DOHH2 (cell line): ENCODE results near the gene AKR1C3.

Source experiments
- H3F3A ChIP-seq: fragments of 200-600 bp; sonication (generic), shearing (Covaris generic); 2 replicates; pipeline ENCODE4 v1.6.0; 2016; ENCODE audit warnings: antibody characterized with exemption, mild to moderate bottlenecking; ENCODE audit not compliant: control insufficient read depth, insufficient read depth
- H3K27ac ChIP-seq: fragments of 200-600 bp; sonication (generic); 2 replicates; pipeline ENCODE4 v1.5.1; 2014; ENCODE audit warnings: low read depth, mild to moderate bottlenecking, low read length, moderate library complexity
- H3K27me3 ChIP-seq: fragments of 200-600 bp; sonication (generic); 2 replicates; pipeline ENCODE4 v1.6.1; 2014; ENCODE audit warnings: mild to moderate bottlenecking, low read length, mixed read lengths; ENCODE audit not compliant: control insufficient read depth
- H3K36me3 ChIP-seq: fragments of 200-600 bp; sonication (generic); 2 replicates; pipeline ENCODE4 v1.6.1; 2014; ENCODE audit warnings: mild to moderate bottlenecking, low read length, moderate library complexity, mixed read lengths; ENCODE audit not compliant: control insufficient read depth
- H3K4me1 ChIP-seq: fragments of 200-600 bp; sonication (generic); 2 replicates; pipeline ENCODE4 v1.6.1; 2014; ENCODE audit warnings: mild to moderate bottlenecking, low read length, mixed read lengths; ENCODE audit not compliant: control insufficient read depth
- H3K4me2 ChIP-seq: fragments of 200-600 bp; sonication (generic); 2 replicates; pipeline ENCODE4 v1.6.0; 2014; ENCODE audit warnings: mild to moderate bottlenecking, low read length, moderate library complexity
- H3K4me3 ChIP-seq: fragments of 200-600 bp; sonication (generic); 2 replicates; pipeline ENCODE4 v1.5.1; 2014; ENCODE audit warnings: mild to moderate bottlenecking, low read length, mixed read lengths
- H3K79me2 ChIP-seq: fragments of 200-600 bp; sonication (generic); 2 replicates; pipeline ENCODE4 v1.6.1; 2014; ENCODE audit warnings: mild to moderate bottlenecking, low read length, mixed read lengths; ENCODE audit not compliant: control insufficient read depth
- H3K9me2 ChIP-seq: fragments of 200-600 bp; sonication (generic); replicated peaks from 2 replicates; pipeline ENCODE4 v1.6.1; 2014; ENCODE audit warnings: mild to moderate bottlenecking, low read length, mixed read lengths; ENCODE audit not compliant: control insufficient read depth
- H3K9me3 ChIP-seq: fragments of 200-600 bp; sonication (generic); 2 replicates; pipeline ENCODE4 v1.6.1; 2014; ENCODE audit warnings: antibody characterized with exemption, low read length, mixed read lengths; ENCODE audit not compliant: control insufficient read depth, insufficient read depth
- H4K20me1 ChIP-seq: fragments of 200-600 bp; sonication (generic); 2 replicates; pipeline ENCODE4 v1.6.0; 2014; ENCODE audit warnings: low read depth, mild to moderate bottlenecking, antibody characterized with exemption, low read length, moderate library complexity; ENCODE audit not compliant: control insufficient read depth, insufficient read depth
- CTCF ChIP-seq: fragments of 200-600 bp; sonication (generic); IDR thresholded peaks from one replicate; pipeline ENCODE4 v1.5.1; 2014; ENCODE audit warnings: antibody characterized with exemption, mild to moderate bottlenecking, low read depth, low read length; ENCODE audit not compliant: poor library complexity, severe bottlenecking
- EZH2phosphoT487 ChIP-seq: fragments of 200-600 bp; sonication (generic); IDR thresholded peaks from 2 replicates; pipeline ENCODE4 v1.6.1; 2017; ENCODE audit warnings: borderline replicate concordance, mild to moderate bottlenecking, antibody characterized with exemption, low read length, moderate library complexity, mixed read lengths

The AKR1C3 gene

GRCh38 chr10:5064656-5065055, 29.6 kb upstream of the AKR1C3 start:
- no peaks in the 10 kb centered on the region for H3K36me3 ChIP-seq
- TF ChIP-seq EZH2phosphoT487 (no peak), CTCF (no peak)
- no peaks in the 10 kb centered on the region for H3K27me3 ChIP-seq
- no peaks in the 10 kb centered on the region for H3K79me2 ChIP-seq
- H3K9me2 ChIP-seq, result no peaks in the 10 kb centered on the region
- H3K9me3 ChIP-seq, result no peaks in the 10 kb centered on the region
- no peak overlapping the region for H3K4me2 ChIP-seq
- H4K20me1 ChIP-seq, result no peaks in the 10 kb centered on the region
- H3K4me3 ChIP-seq, result no peak overlapping the region
- no peak overlapping the region for H3K27ac ChIP-seq
- no peaks in the 10 kb centered on the region for H3K4me1 ChIP-seq
- H3F3A ChIP-seq, result no peaks in the 10 kb centered on the region

GRCh38 chr10:5068274-5068984, 25.8 kb upstream of the AKR1C3 start:
- TF ChIP-seq CTCF, result no peak
- no peak for TF ChIP-seq EZH2phosphoT487
- Histone ChIP-seq H3K27ac (no peak overlapping the region), H3F3A (no peaks in the 10 kb centered on the region), H3K4me2 (no peak overlapping the region), H3K4me1 (no peaks in the 10 kb centered on the region), H3K4me3 (no peak overlapping the region), H3K79me2 (no peaks in the 10 kb centered on the region), H3K36me3 (no peaks in the 10 kb centered on the region), H3K9me2 (no peaks in the 10 kb centered on the region), H4K20me1 (no peaks in the 10 kb centered on the region), H3K27me3 (no peaks in the 10 kb centered on the region), H3K9me3 (no peaks in the 10 kb centered on the region)

DNA sequence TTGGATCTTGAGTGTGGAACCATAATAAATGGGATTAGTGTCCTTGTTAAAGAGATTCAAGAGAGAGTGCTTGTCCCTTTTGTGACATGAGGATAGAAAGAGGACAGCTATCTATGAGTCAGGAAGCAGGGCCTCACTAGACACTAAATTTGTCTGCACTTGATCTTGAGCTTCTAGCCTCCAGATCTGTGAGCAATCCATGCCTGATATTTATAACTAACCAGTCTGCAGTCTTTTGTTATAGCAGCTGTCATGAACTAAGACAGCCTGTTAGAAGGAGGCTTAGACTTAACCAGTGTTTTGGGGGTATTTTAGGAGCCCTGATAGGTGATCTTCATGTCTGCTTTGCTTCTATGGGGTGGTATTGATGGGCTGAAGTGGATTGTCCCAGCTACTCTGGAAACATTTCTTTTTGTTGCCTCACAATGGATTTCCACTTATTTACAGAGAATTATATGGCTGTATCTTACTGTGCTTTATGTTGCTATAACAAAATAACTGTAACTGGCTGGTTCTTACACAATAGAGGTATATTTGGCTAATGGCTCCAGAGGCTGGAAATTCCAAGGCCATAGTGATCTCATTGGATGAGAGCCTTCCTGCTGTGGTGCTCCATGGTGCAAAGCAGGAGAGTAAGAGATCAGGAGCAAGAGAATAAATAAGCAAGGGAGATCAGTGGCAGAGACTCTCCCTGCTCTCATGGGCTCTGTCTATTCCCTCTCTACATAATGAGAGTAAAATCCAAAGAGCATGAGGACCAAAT, 23.4 kb upstream of the AKR1C3 start:
- Histone ChIP-seq H3K9me3 (no peaks in the 10 kb centered on the region), H3K27ac (no peak overlapping the region), H4K20me1 (no peaks in the 10 kb centered on the region), H3K4me3 (no peak overlapping the region), H3K79me2 (no peaks in the 10 kb centered on the region), H3F3A (no peaks in the 10 kb centered on the region), H3K27me3 (no peaks in the 10 kb centered on the region), H3K4me2 (no peak overlapping the region), H3K4me1 (no peaks in the 10 kb centered on the region), H3K36me3 (no peaks in the 10 kb centered on the region), H3K9me2 (no peaks in the 10 kb centered on the region)
- no peak for TF ChIP-seq CTCF
- no peak for TF ChIP-seq EZH2phosphoT487
